HG02798 (cell line): Measurements from ENCODE around the gene ZNF648.
"Not testable (repeated sequence)": the region's sequence is repeated elsewhere in the genome, so short reads cannot be mapped to it uniquely, and the experiment has no call there.

Experiments used
- ATAC-seq: cut with Tn5 transposase; IDR thresholded peaks from one replicate; pipeline ENCODE4 v1.9.1; 2021; ENCODE audit warnings: mild to moderate bottlenecking; ENCODE audit not compliant: unreplicated experiment, poor library complexity

The ZNF648 gene

GRCh38 chr1:182080955-182081582, 19.6 kb upstream of the ZNF648 start:
- peak; percentile 42 for ATAC-seq

- ATAC-seq = no peak
These were observed 18.5 kb upstream of the ZNF648 start for GRCh38 chr1:182080040-182080439.

GRCh38 chr1:182071924-182072323, 10.4 kb upstream of the ZNF648 start:
- no peak for ATAC-seq

- ATAC-seq = peak; percentile 74
These were observed 7.5 kb upstream of the ZNF648 start for GRCh38 chr1:182069028-182069466.

- no peak for ATAC-seq
These were observed 5.4 kb upstream of the ZNF648 start for GRCh38 chr1:182066934-182067333.

- ATAC-seq = no peak
These were observed 3.8 kb upstream of the ZNF648 start for GRCh38 chr1:182065126-182065845.

- no peak for ATAC-seq
These were observed 3.1 kb upstream of the ZNF648 start for GRCh38 chr1:182064611-182065010.

GRCh38 chr1:182062223-182062622, 711 bp upstream of the ZNF648 start:
- no peak for ATAC-seq

GRCh38 chr1:182060877-182061276, 635 bp downstream of the ZNF648 start:
- no peak for ATAC-seq

- ATAC-seq = no peak
These were observed 1.6 kb downstream of the ZNF648 start for GRCh38 chr1:182059936-182060335.

- no peak for ATAC-seq
These were observed 4.7 kb downstream of the ZNF648 start for GRCh38 chr1:182056601-182057366.

GRCh38 chr1:182054698-182055326, 6.7 kb downstream of the ZNF648 start:
- ATAC-seq = no peak

GRCh38 chr1:182052355-182052754, 9.2 kb downstream of the ZNF648 start:
- ATAC-seq = no peak

- ATAC-seq = no peak
These were observed 9.6 kb downstream of the ZNF648 start for GRCh38 chr1:182051938-182052337.

GRCh38 chr1:182050481-182051448, 10.7 kb downstream of the ZNF648 start:
- ATAC-seq = no peak

GRCh38 chr1:182048562-182048961, 12.9 kb downstream of the ZNF648 start:
- ATAC-seq = no peak

GRCh38 chr1:182046763-182047162, 14.7 kb downstream of the ZNF648 start:
- no peak for ATAC-seq

GRCh38 chr1:182045481-182045880, 16.0 kb downstream of the ZNF648 start:
- not testable (repeated sequence) for ATAC-seq

GRCh38 chr1:182041615-182042014, 19.9 kb downstream of the ZNF648 start:
- no peak for ATAC-seq

- no peak for ATAC-seq
These were observed 23.3 kb downstream of the ZNF648 start for GRCh38 chr1:182038220-182038619.
